H1 (cell line): ENCODE results near the gene MEGF11. TPM values are rescaled to one million over a fixed set of nuclear protein-coding genes. Genes with fewer than 3 reads are reported as not detected.

Experiments used
- CTCF ChIA-PET: fragments of 300-600 bp; sonication (Branson Sonifier 250); formaldehyde crosslinking; loops from one replicate; lab custom pipeline; 2021; ENCODE audit not compliant: partially characterized antibody; lab: Charles Lee
- POLR2A ChIA-PET: fragments of 300-600 bp; sonication (Branson Sonifier 250); formaldehyde crosslinking; loops from one replicate; lab custom pipeline; 2021; ENCODE audit warnings: inconsistent platforms; ENCODE audit not compliant: partially characterized antibody; lab: Charles Lee
- DNase-seq, 2 experiments: peaks; one replicate each; pipeline versions ENCODE4 v3.0.0 to v3.0.0-alpha.2; 2010 to 2022; ENCODE audit warnings: low spot score in 2 of 2, low read depth in 1 of 2, mixed read lengths in 1 of 2
- FAIRE-seq: peaks from 2 replicates; lab custom pipeline; 2011; peaks lifted over from hg19 to GRCh38; lab: Jason Lieb, UNC
- H2AFZ ChIP-seq: 2 replicates; pipeline ENCODE4 v1.8.1; 2012; ENCODE audit warnings: low read length, inconsistent platforms
- H2AK5ac ChIP-seq: 2 replicates; pipeline ENCODE4 v1.6.1; 2013; ENCODE audit warnings: low read depth, low read length
- H2BK120ac ChIP-seq: replicated peaks from 2 replicates; pipeline ENCODE3; 2013; ENCODE audit warnings: low read depth, low read length, inconsistent platforms
- H2BK12ac ChIP-seq: 2 replicates; pipeline ENCODE4 v1.6.1; 2013; ENCODE audit warnings: low read depth, low read length
- H2BK15ac ChIP-seq: 2 replicates; pipeline ENCODE4 v1.6.1; 2013; ENCODE audit warnings: low read length
- H2BK20ac ChIP-seq: 2 replicates; pipeline ENCODE4 v1.6.1; 2013; ENCODE audit warnings: low read length
- H2BK5ac ChIP-seq: 2 replicates; pipeline ENCODE4 v1.6.1; 2013; ENCODE audit warnings: low read depth, low read length
- H3K14ac ChIP-seq: 2 replicates; pipeline ENCODE4 v1.6.1; 2013; ENCODE audit warnings: inconsistent platforms; ENCODE audit not compliant: insufficient read length
- H3K18ac ChIP-seq: 2 replicates; pipeline ENCODE4 v1.6.1; 2013; ENCODE audit warnings: low read length; ENCODE audit errors: extremely low read depth
- H3K23ac ChIP-seq: 2 replicates; pipeline ENCODE4 v1.6.1; 2013; ENCODE audit warnings: inconsistent platforms; ENCODE audit not compliant: insufficient read length
- H3K23me2 ChIP-seq: 2 replicates; pipeline ENCODE4 v1.6.1; 2013; ENCODE audit warnings: low read depth, low read length
- H3K27ac ChIP-seq: 2 replicates; pipeline ENCODE4 v1.6.1; 2011; ENCODE audit warnings: low read depth, low read length, inconsistent platforms
- H3K27me3 ChIP-seq, 4 experiments: replicated peaks in 1 of 4; 1 replicate in 1 of 4; 2 replicates in 3 of 4; pipeline versions ENCODE4 v1.6.1 to v1.8.1; 2011 to 2013; ENCODE audit warnings: low read length in 3 of 4, mild to moderate bottlenecking in 3 of 4, inconsistent platforms in 2 of 4, mixed read lengths in 2 of 4, moderate library complexity in 1 of 4; ENCODE audit not compliant: control insufficient read depth in 3 of 4, insufficient read depth in 3 of 4; ENCODE audit errors: extremely low read depth in 1 of 4
- H3K36me3 ChIP-seq, 4 experiments: 2 replicates each; pipeline versions ENCODE4 v1.6.1 to v1.8.1; 2011 to 2013; ENCODE audit warnings: mild to moderate bottlenecking in 4 of 4, low read length in 3 of 4, moderate library complexity in 2 of 4, control low read depth in 1 of 4, inconsistent platforms in 1 of 4; ENCODE audit not compliant: insufficient read depth in 4 of 4, control insufficient read depth in 2 of 4
- H3K4ac ChIP-seq: replicated peaks from 2 replicates; pipeline ENCODE3; 2013; ENCODE audit warnings: low read length, low read depth, mixed read lengths, inconsistent platforms; ENCODE audit not compliant: insufficient read length
- H3K4me1 ChIP-seq, 4 experiments: replicated peaks in 1 of 4; 1 replicate in 1 of 4; 2 replicates in 3 of 4; pipeline versions ENCODE4 v1.6.1 to v1.8.1; 2011 to 2013; ENCODE audit warnings: low read length in 3 of 4, inconsistent platforms in 2 of 4, mixed read lengths in 1 of 4; ENCODE audit not compliant: insufficient read depth in 4 of 4, control insufficient read depth in 3 of 4
- H3K4me2 ChIP-seq, 2 experiments: 2 replicates each; pipeline versions ENCODE4 v1.6.1 to v1.8.1; 2011 to 2013; ENCODE audit warnings: low read depth in 2 of 2, low read length in 2 of 2, control low read depth in 1 of 2, inconsistent platforms in 1 of 2, mild to moderate bottlenecking in 1 of 2; ENCODE audit not compliant: insufficient read depth in 1 of 2
- H3K4me3 ChIP-seq, 4 experiments: fragments of 200-600, 300-600 bp in 1 of 4; sonication (generic), shearing (Covaris generic), sonication (Bioruptor Twin) in 1 of 4; 2 replicates each; pipeline versions ENCODE4 v1.5.1 to v1.8.1; 2011 to 2016; ENCODE audit warnings: low read length in 4 of 4, low read depth in 3 of 4, control low read depth in 2 of 4, inconsistent platforms in 2 of 4, mild to moderate bottlenecking in 2 of 4, mixed read lengths in 1 of 4, moderate library complexity in 1 of 4; ENCODE audit not compliant: insufficient read depth in 2 of 4; ENCODE audit errors: extremely low read depth in 1 of 4
- H3K56ac ChIP-seq: replicated peaks from 2 replicates; pipeline ENCODE3; 2013; ENCODE audit warnings: low read depth, mild to moderate bottlenecking, mixed read lengths, low read length, inconsistent platforms; ENCODE audit not compliant: insufficient read length
- H3K79me1 ChIP-seq: 2 replicates; pipeline ENCODE4 v1.6.1; 2013; ENCODE audit warnings: low read depth, low read length, control low read depth
- H3K79me2 ChIP-seq, 2 experiments: 2 replicates each; pipeline versions ENCODE4 v1.6.1 to v1.8.1; 2012 to 2013; ENCODE audit warnings: low read length in 2 of 2, mild to moderate bottlenecking in 2 of 2, inconsistent platforms in 1 of 2; ENCODE audit not compliant: insufficient read depth in 2 of 2, control insufficient read depth in 1 of 2
- H3K9ac ChIP-seq, 4 experiments: replicated peaks in 1 of 4; 1 replicate in 1 of 4; 2 replicates in 3 of 4; pipeline versions ENCODE4 v1.6.1 to v1.8.1; 2011 to 2013; ENCODE audit warnings: low read depth in 3 of 4, low read length in 3 of 4, control low read depth in 2 of 4, mild to moderate bottlenecking in 2 of 4, moderate library complexity in 2 of 4, inconsistent platforms in 1 of 4; ENCODE audit errors: extremely low read depth in 1 of 4
- H3K9me3 ChIP-seq, 2 experiments: 2 replicates each; pipeline versions ENCODE4 v1.6.1 to v1.8.1; 2012 to 2013; ENCODE audit warnings: mild to moderate bottlenecking in 2 of 2, moderate library complexity in 2 of 2, control low read depth in 1 of 2, inconsistent platforms in 1 of 2, low read depth in 1 of 2, low read length in 1 of 2, mixed read lengths in 1 of 2; ENCODE audit not compliant: insufficient read depth in 2 of 2
- H4K20me1 ChIP-seq, 2 experiments: replicated peaks in 1 of 2; 2 replicates each; pipeline versions ENCODE3 to v1.8.1; 2011 to 2013; ENCODE audit warnings: inconsistent platforms in 2 of 2, low read length in 2 of 2, mild to moderate bottlenecking in 1 of 2; ENCODE audit not compliant: insufficient read depth in 2 of 2, control insufficient read depth in 1 of 2
- H4K5ac ChIP-seq: 2 replicates; pipeline ENCODE4 v1.6.1; 2013; ENCODE audit warnings: low read length, low read depth, mixed read lengths, inconsistent platforms; ENCODE audit not compliant: insufficient read length
- H4K8ac ChIP-seq: 2 replicates; pipeline ENCODE4 v1.8.0; 2013; ENCODE audit warnings: mild to moderate bottlenecking, moderate library complexity, low read length, inconsistent platforms; ENCODE audit not compliant: insufficient read depth; ENCODE audit errors: extremely low read depth
- H4K91ac ChIP-seq: replicated peaks from 2 replicates; pipeline ENCODE3; 2013; ENCODE audit warnings: low read length, mixed read lengths, inconsistent platforms; ENCODE audit not compliant: insufficient read length
- ASH2L ChIP-seq: fragments of 200-600, 300-600 bp; sonication (generic); IDR thresholded peaks from one replicate; pipeline ENCODE4 v1.7.1; 2017; ENCODE audit warnings: low read length
- BACH1 ChIP-seq: IDR thresholded peaks from 2 replicates; pipeline ENCODE4 v1.6.1; 2012; ENCODE audit warnings: low read length, improper control_type of control experiment
- BRCA1 ChIP-seq: IDR thresholded peaks from 2 replicates; pipeline ENCODE4 v1.6.1; 2012; ENCODE audit warnings: low read depth, low read length, improper control_type of control experiment
- CHD2 ChIP-seq: IDR thresholded peaks from 2 replicates; pipeline ENCODE4 v1.6.1; 2012; ENCODE audit warnings: low read length, improper control_type of control experiment
- CTCF ChIP-seq, 3 experiments: IDR thresholded peaks; 1 replicate in 2 of 3; 2 replicates in 1 of 3; pipeline versions ENCODE4 v1.5.1 to v1.6.1; 2011; ENCODE audit warnings: low read length in 3 of 3, mild to moderate bottlenecking in 3 of 3, inconsistent platforms in 2 of 3, low read depth in 1 of 3, moderate library complexity in 1 of 3; ENCODE audit not compliant: insufficient read depth in 1 of 3; ENCODE audit errors: control extremely low read depth in 1 of 3
- GTF2F1 ChIP-seq: IDR thresholded peaks from 2 replicates; pipeline ENCODE4 v1.6.1; 2012; ENCODE audit warnings: low read depth, low read length, improper control_type of control experiment, borderline replicate concordance
- RXRA ChIP-seq: IDR thresholded peaks from 2 replicates; pipeline ENCODE4 v1.6.1; 2011; ENCODE audit warnings: low read depth, mild to moderate bottlenecking, low read length, moderate library complexity; ENCODE audit not compliant: insufficient read depth
- SAP30 ChIP-seq: fragments of 300-600 bp; sonication (generic); IDR thresholded peaks from 2 replicates; pipeline ENCODE4 v1.7.1; 2012; ENCODE audit warnings: low read length, moderate library complexity, mild to moderate bottlenecking, inconsistent platforms; ENCODE audit not compliant: insufficient read depth, insufficient replicate concordance
- SIN3A ChIP-seq, 2 experiments: IDR thresholded peaks in 1 of 2; conservative IDR thresholded peaks in 1 of 2; 2 replicates each; pipeline ENCODE4 v1.6.1; 2011 to 2012; ENCODE audit warnings: low read length in 2 of 2, improper control_type of control experiment in 1 of 2, low read depth in 1 of 2, mild to moderate bottlenecking in 1 of 2
- TAF1 ChIP-seq: IDR thresholded peaks from 2 replicates; pipeline ENCODE4 v1.6.1; 2011; ENCODE audit warnings: mild to moderate bottlenecking, low read depth, low read length
- TEAD4 ChIP-seq: IDR thresholded peaks from 2 replicates; pipeline ENCODE4 v1.6.1; 2012; ENCODE audit warnings: low read depth, low read length, inconsistent platforms, mixed read lengths
- WGBS, 2 experiments: shearing (Covaris generic) in 1 of 2; methylation state at CpG; one replicate each; pipeline versions ENCODE4 v1.1.6 to v1.1.7; 2013 to 2015; ENCODE audit warnings: low lambda C conversion rate in 2 of 2, mixed read lengths in 2 of 2, inconsistent platforms in 1 of 2, low coverage in 1 of 2, missing lambda C conversion rate in 1 of 2; ENCODE audit not compliant: insufficient replicate concordance in 2 of 2, insufficient coverage in 1 of 2, insufficient read length in 1 of 2; ENCODE audit errors: extremely low coverage in 1 of 2, missing lambda C conversion rate in 1 of 2; 5-methylcytosine and 5-hydroxymethylcytosine counted together
- polyA plus RNA-seq, 7 experiments: library from polyadenylated mRNA; depleted of rRNA in 3 of 7; stranded (reverse) in 5 of 7; unstranded in 2 of 7; fragments of >200 nt in 5 of 7; fragments of 200-250 nt in 2 of 7; gene quantifications; 1 replicate in 5 of 7; 2 replicates in 1 of 7; 4 replicates in 1 of 7; pipeline versions ENCODE4 v1.2.1 to v1.2.3, GENCODE V29; 2011 to 2013; ENCODE audit warnings: missing spikeins in 2 of 7, mixed read lengths in 2 of 7
- total RNA-seq: library from RNA; stranded (reverse); fragmentation: NEBNext Ultra II Directional; extraction: Animal tissue kit (Norgen Biotek cat#: 25700); gene quantifications from 2 replicates; pipeline ENCODE4 v1.2.1, GENCODE V29; 2021

The MEGF11 gene
- total and polyA plus RNA-seq, 2 of the 8 experiments (the other 6 are each of a cell fraction or from before 2014, with no cell fraction given), result 4.4 to 4.8 TPM

DNA sequence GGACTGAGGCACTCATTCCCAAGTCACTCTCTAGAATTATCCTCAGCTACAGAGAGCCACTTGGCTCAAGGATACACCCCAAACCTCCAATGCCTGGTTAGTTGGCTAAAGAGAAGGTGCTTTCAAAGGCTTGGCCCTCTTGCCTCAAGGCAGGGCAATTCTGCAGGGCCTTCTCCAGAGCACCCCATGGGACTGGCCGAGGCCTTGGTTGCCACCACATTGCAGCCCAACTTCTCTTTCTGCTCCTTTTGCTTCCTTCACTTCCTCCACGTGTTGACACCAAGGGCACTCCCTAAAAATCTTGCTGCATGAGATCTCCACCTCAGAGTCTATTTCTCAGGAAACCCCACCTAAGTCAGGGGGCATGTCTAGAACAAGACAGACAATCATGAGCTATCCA, 36.7 kb downstream of the MEGF11 start:
- H3K56ac ChIP-seq, result no peak overlapping the region
- no peak overlapping the region for H2BK12ac ChIP-seq
- no peak overlapping the region for H2BK5ac ChIP-seq
- H4K91ac ChIP-seq, result no peak overlapping the region
- no peaks in the 10 kb centered on the region for H3K79me2 ChIP-seq
- H3K27ac ChIP-seq, result no peak overlapping the region
- no peaks in the 10 kb centered on the region for H3K9me3 ChIP-seq
- no peak overlapping the region for H3K23ac ChIP-seq
- H3K23me2 ChIP-seq, result no peaks in the 10 kb centered on the region
- H2BK20ac ChIP-seq, result no peak overlapping the region
- ChIA-PET CTCF (interaction anchor here (1.0 to 1.8 kb wide), 6 partner anchors 12 to 27 kb away, joined by 3 to 8 read pairs (median 5); no protein-coding TSS in a partner anchor), POLR2A (no interaction called here)
- H2BK15ac ChIP-seq, result no peak overlapping the region
- no peak overlapping the region for H2BK120ac ChIP-seq
- H3K4me1 ChIP-seq, result peaks cover 0 to 5% (median 2%) of the 10 kb centered on the region in 4 experiments; a peak in 3 of 7 replicates
- H3K79me1 ChIP-seq, result no peaks in the 10 kb centered on the region; the same call in 1 of the 2 replicates
- 94% methylated on average over 2 of the region's 2 CpGs; no CpG with 5 or more reads in 1 of the 2 experiments for WGBS, 2 experiments
- H3K9ac ChIP-seq, result no peak overlapping the region
- no peak overlapping the region for H4K8ac ChIP-seq
- H3K4me3 ChIP-seq, result no peak overlapping the region
- no peaks in the 10 kb centered on the region for H3K27me3 ChIP-seq
- no peaks in the 10 kb centered on the region for H3K36me3 ChIP-seq
- no peak for FAIRE-seq
- no peak overlapping the region for H3K4me2 ChIP-seq
- H4K5ac ChIP-seq, result no peak overlapping the region
- H3K18ac ChIP-seq, result no peak overlapping the region
- no peak overlapping the region for H3K4ac ChIP-seq
- H2AK5ac ChIP-seq, result no peak overlapping the region
- no peak overlapping the region for H2AFZ ChIP-seq
- H4K20me1 ChIP-seq, result no peaks in the 10 kb centered on the region
- no peak overlapping the region for H3K14ac ChIP-seq
- no peak for DNase-seq
- TF ChIP-seq SAP30 (no peak), BACH1 (no peak), RXRA (no peak), TEAD4 (no peak), SIN3A (conservative IDR thresholded peaks at IDR 0.05 in 1 of 2, IDR thresholded peaks at IDR 0.05 in 1 of 2; ENCODE audit: low read depth in 1 of 2, low read length in 2 of 2) (no peak), CHD2 (no peak), TAF1 (no peak), CTCF (IDR thresholded peaks at IDR 0.05; ENCODE audit: control extremely low read depth in 1 of 3, insufficient read depth in 1 of 3, low read depth in 1 of 3, low read length in 3 of 3) (no peak), BRCA1 (no peak), GTF2F1 (no peak), ASH2L (no peak)
